Skin epidermis (tissue), 12 donors: ENCODE data around the gene HNRNPC.
"Not testable (repeated sequence)": the region's sequence is repeated elsewhere in the genome, so short reads cannot be mapped to it uniquely, and the experiment has no call there.

Experiments
- H3K27ac ChIP-seq, 21 experiments: fragments of 200-600 bp; sonication (generic) in 11 of 21; one replicate each; pipeline ENCODE4 v1.5.0; 2020; ENCODE audit warnings: mild to moderate bottlenecking in 3 of 21, inconsistent platforms in 2 of 21, moderate library complexity in 2 of 21
- H3K4me3 ChIP-seq, 7 experiments: fragments of 200-600 bp; sonication (generic) in 2 of 7; one replicate each; pipeline ENCODE4 v1.5.0; 2020; ENCODE audit warnings: inconsistent platforms in 2 of 7, mild to moderate bottlenecking in 2 of 7, moderate library complexity in 1 of 7

Gene HNRNPC

GRCh38 chr14:21251215-21251614 is 18.0 kb downstream of the HNRNPC start:
- Histone ChIP-seq H3K27ac (no peak overlapping the region), H3K4me3 (no peak overlapping the region)

GRCh38 chr14:21248739-21249411 is 20.4 kb downstream of the HNRNPC start:
- H3K4me3 ChIP-seq, result no peak overlapping the region
- H3K27ac ChIP-seq, result no peak overlapping the region

- Histone ChIP-seq H3K4me3 (no peak overlapping the region), H3K27ac (no peak overlapping the region)
These were observed 20.9 kb downstream of the HNRNPC start for GRCh38 chr14:21248338-21248737.

- H3K27ac ChIP-seq, result no peak overlapping the region
- H3K4me3 ChIP-seq, result no peak overlapping the region
These were observed 23.4 kb downstream of the HNRNPC start for GRCh38 chr14:21245813-21246212.

GRCh38 chr14:21244544-21244943 is 24.7 kb downstream of the HNRNPC start:
- H3K27ac ChIP-seq, result no peak overlapping the region

GRCh38 chr14:21241218-21241819 is 27.9 kb downstream of the HNRNPC start:
- no peak overlapping the region for H3K27ac ChIP-seq

More at GRCh38 chr14:21244544-21244943, 24.7 kb downstream of the HNRNPC start:
- no peak overlapping the region for H3K4me3 ChIP-seq

GRCh38 chr14:21240417-21240816 is 28.8 kb downstream of the HNRNPC start:
- H3K4me3 ChIP-seq, result no peak overlapping the region
- no peak overlapping the region for H3K27ac ChIP-seq

More at GRCh38 chr14:21241218-21241819, 27.9 kb downstream of the HNRNPC start:
- H3K4me3 ChIP-seq, result no peak overlapping the region

- Histone ChIP-seq H3K4me3 (no peak overlapping the region), H3K27ac (no peak overlapping the region)
These were observed 30.3 kb downstream of the HNRNPC start for GRCh38 chr14:21238823-21239518.

GRCh38 chr14:21236948-21237797 is 32.1 kb downstream of the HNRNPC start:
- no peak overlapping the region for H3K27ac ChIP-seq
- no peak overlapping the region for H3K4me3 ChIP-seq

- no peak overlapping the region for H3K4me3 ChIP-seq
- H3K27ac ChIP-seq, result no peak overlapping the region
These were observed 35.1 kb downstream of the HNRNPC start for GRCh38 chr14:21234112-21234511.

GRCh38 chr14:21233457-21234076 is 35.7 kb downstream of the HNRNPC start:
- Histone ChIP-seq H3K27ac (no peak overlapping the region), H3K4me3 (no peak overlapping the region)

GRCh38 chr14:21231020-21231652 is 38.1 kb downstream of the HNRNPC start:
- no peak overlapping the region for H3K4me3 ChIP-seq
- peak overlapping the region in 2 of 21 experiments; percentile 25 to 63 for H3K27ac ChIP-seq

- H3K27ac ChIP-seq, result peak overlapping the region in 1 of 21 experiments; percentile 63
- H3K4me3 ChIP-seq, result no peak overlapping the region
These were observed 39.4 kb downstream of the HNRNPC start for GRCh38 chr14:21229821-21230220.

GRCh38 chr14:21227981-21228380 is 41.3 kb downstream of the HNRNPC start:
- Histone ChIP-seq H3K4me3 (no peak overlapping the region), H3K27ac (no peak overlapping the region)

- Histone ChIP-seq H3K4me3 (no peak overlapping the region), H3K27ac (no peak overlapping the region)
These were observed 42.1 kb downstream of the HNRNPC start for GRCh38 chr14:21227150-21227549.

- no peak overlapping the region for H3K27ac ChIP-seq
- H3K4me3 ChIP-seq, result no peak overlapping the region
These were observed 42.8 kb downstream of the HNRNPC start for GRCh38 chr14:21226467-21226866.

- not testable (repeated sequence) for H3K4me3 ChIP-seq, H3K27ac ChIP-seq
These were observed 44.1 kb downstream of the HNRNPC start for GRCh38 chr14:21225164-21225563.

- Histone ChIP-seq H3K27ac (no peak overlapping the region), H3K4me3 (no peak overlapping the region)
These were observed 48.3 kb downstream of the HNRNPC start for GRCh38 chr14:21220874-21221477.
